OCI-LY1 (cell line): ENCODE results near the gene ANKRD33.

ENCODE experiments used
- H2AFZ ChIP-seq: fragments of 200-600 bp; sonication (generic), shearing (Covaris generic); 2 replicates; pipeline ENCODE4 v1.6.0; 2014; ENCODE audit warnings: antibody characterized with exemption, mild to moderate bottlenecking, low read length
- H3F3A ChIP-seq: fragments of 200-600 bp; sonication (generic), shearing (Covaris generic); 2 replicates; pipeline ENCODE4 v1.6.0; 2014; ENCODE audit warnings: mild to moderate bottlenecking, antibody characterized with exemption, low read length, moderate library complexity; ENCODE audit not compliant: insufficient read depth
- H3K27ac ChIP-seq: fragments of 200-600 bp; sonication (generic); 2 replicates; pipeline ENCODE4 v1.5.1; 2014; ENCODE audit warnings: low read length, mixed run types, mild to moderate bottlenecking, low read depth; ENCODE audit not compliant: poor library complexity, severe bottlenecking
- H3K27me3 ChIP-seq: fragments of 200-600 bp; sonication (generic); 2 replicates; pipeline ENCODE4 v1.6.0; 2014; ENCODE audit warnings: antibody characterized with exemption, mild to moderate bottlenecking, low read length, moderate library complexity; ENCODE audit not compliant: insufficient read depth
- H3K36me3 ChIP-seq: fragments of 200-600 bp; sonication (generic); 2 replicates; pipeline ENCODE4 v1.6.1; 2014; ENCODE audit warnings: mild to moderate bottlenecking, antibody characterized with exemption, low read length, moderate library complexity, mixed read lengths; ENCODE audit not compliant: insufficient read depth
- H3K4me1 ChIP-seq: fragments of 200-600 bp; sonication (generic); 2 replicates; pipeline ENCODE4 v1.5.1; 2014; ENCODE audit warnings: mild to moderate bottlenecking, low read length, moderate library complexity; ENCODE audit not compliant: insufficient read depth, severe bottlenecking
- H3K4me2 ChIP-seq: fragments of 200-600 bp; sonication (generic), shearing (Covaris generic); 2 replicates; pipeline ENCODE4 v1.6.1; 2014; ENCODE audit warnings: low read length
- H3K4me3 ChIP-seq: fragments of 200-600 bp; sonication (generic); 2 replicates; pipeline ENCODE4 v1.5.1; 2014; ENCODE audit warnings: low read length, low read depth, mild to moderate bottlenecking, mixed read lengths; ENCODE audit not compliant: poor library complexity, severe bottlenecking
- H3K79me2 ChIP-seq: fragments of 200-600 bp; shearing (Covaris generic); 2 replicates; pipeline ENCODE4 v1.6.1; 2016; ENCODE audit warnings: mixed run types, low read length, mixed read lengths; ENCODE audit not compliant: insufficient read depth
- H3K9ac ChIP-seq: fragments of 200-600 bp; sonication (generic), shearing (Covaris generic); 2 replicates; pipeline ENCODE4 v1.6.1; 2014; ENCODE audit warnings: mild to moderate bottlenecking, low read length, mixed read lengths
- H3K9me2 ChIP-seq: fragments of 200-600 bp; sonication (generic), shearing (Covaris generic); 2 replicates; pipeline ENCODE4 v1.6.1; 2014; ENCODE audit warnings: low read depth, mild to moderate bottlenecking, low read length, mixed read lengths
- H3K9me3 ChIP-seq: fragments of 200-600 bp; shearing (Covaris generic); 2 replicates; pipeline ENCODE4 v1.6.1; 2014; ENCODE audit warnings: low read length, mixed read lengths
- H4K20me1 ChIP-seq: fragments of 200-600 bp; sonication (generic), shearing (Covaris generic); 2 replicates; pipeline ENCODE4 v1.6.0; 2016; ENCODE audit warnings: mild to moderate bottlenecking, low read length; ENCODE audit not compliant: insufficient read depth
- EZH2 ChIP-seq: fragments of 200-600 bp; sonication (generic), shearing (Covaris generic); IDR thresholded peaks from 2 replicates; pipeline ENCODE4 v1.8.0; 2017; ENCODE audit warnings: borderline replicate concordance, mixed run types, mild to moderate bottlenecking, antibody characterized with exemption, low read length, moderate library complexity, mixed read lengths
- TF ChIP-seq, protein P1 (sequence below): fragments of 200-600 bp; sonication (generic), shearing (Covaris generic); IDR thresholded peaks from 2 replicates; pipeline ENCODE4 v1.5.1; 2017; ENCODE audit warnings: mild to moderate bottlenecking, antibody characterized with exemption, low read length, moderate library complexity, mixed read lengths

ANKRD33 gene

DNA sequence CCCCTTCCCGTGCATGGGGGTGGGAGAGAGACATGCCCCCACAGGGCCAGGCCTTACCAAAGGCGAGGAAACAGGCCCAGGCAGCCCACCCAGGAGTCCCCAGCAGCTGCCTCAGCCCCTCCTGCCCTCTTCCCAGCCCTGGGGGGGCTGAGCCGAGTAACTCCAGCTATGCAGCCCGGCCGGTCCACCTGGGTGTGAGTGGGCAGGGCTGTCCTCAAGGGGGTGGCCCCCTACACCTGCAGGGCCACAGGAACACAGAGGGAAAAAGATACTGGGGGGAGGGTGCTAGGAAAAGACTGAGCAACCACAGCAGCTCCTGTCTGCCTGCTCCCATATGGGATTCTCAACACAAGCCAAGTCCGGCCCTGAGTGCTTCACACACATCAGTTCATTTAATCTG lies 46.9 kb upstream of the ANKRD33 start:
- Histone ChIP-seq H3K36me3 (no peaks in the 10 kb centered on the region), H3K9me3 (no peaks in the 10 kb centered on the region), H4K20me1 (no peaks in the 10 kb centered on the region), H3K79me2 (no peaks in the 10 kb centered on the region), H3K4me1 (no peaks in the 10 kb centered on the region), H2AFZ (no peak overlapping the region), H3F3A (no peaks in the 10 kb centered on the region), H3K27me3 (0 out of 2 replicates have a peak, but pooled peaks cover 7% of the 10 kb centered on the region), H3K9ac (no peak overlapping the region), H3K4me2 (no peak overlapping the region), H3K27ac (no peak overlapping the region), H3K4me3 (no peak overlapping the region), H3K9me2 (no peaks in the 10 kb centered on the region)
- TF ChIP-seq EZH2: no peak
- TF ChIP-seq, protein P1, sequence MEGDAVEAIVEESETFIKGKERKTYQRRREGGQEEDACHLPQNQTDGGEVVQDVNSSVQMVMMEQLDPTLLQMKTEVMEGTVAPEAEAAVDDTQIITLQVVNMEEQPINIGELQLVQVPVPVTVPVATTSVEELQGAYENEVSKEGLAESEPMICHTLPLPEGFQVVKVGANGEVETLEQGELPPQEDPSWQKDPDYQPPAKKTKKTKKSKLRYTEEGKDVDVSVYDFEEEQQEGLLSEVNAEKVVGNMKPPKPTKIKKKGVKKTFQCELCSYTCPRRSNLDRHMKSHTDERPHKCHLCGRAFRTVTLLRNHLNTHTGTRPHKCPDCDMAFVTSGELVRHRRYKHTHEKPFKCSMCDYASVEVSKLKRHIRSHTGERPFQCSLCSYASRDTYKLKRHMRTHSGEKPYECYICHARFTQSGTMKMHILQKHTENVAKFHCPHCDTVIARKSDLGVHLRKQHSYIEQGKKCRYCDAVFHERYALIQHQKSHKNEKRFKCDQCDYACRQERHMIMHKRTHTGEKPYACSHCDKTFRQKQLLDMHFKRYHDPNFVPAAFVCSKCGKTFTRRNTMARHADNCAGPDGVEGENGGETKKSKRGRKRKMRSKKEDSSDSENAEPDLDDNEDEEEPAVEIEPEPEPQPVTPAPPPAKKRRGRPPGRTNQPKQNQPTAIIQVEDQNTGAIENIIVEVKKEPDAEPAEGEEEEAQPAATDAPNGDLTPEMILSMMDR: no peak

DNA sequence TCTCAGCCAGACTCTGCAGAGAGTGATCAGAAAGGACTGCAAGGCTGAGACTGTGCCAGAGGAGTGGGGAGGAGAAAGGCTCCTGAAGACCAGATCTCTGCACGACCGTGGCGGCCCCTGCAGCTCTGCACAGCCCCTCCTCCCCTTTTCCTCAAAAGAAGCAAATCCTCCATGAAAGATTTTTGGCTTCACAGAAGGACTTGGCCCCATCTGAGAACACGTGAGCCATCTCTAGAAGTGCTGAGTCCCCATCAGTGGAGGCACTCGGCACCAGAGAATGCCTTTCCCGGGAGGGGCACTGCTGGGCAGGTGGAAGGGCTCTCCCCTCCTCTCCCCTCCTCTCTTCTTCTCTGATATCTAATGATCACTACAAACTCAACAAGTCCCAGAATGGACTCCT lies 46.2 kb upstream of the ANKRD33 start:
- H3K79me2 ChIP-seq: no peaks in the 10 kb centered on the region
- H2AFZ ChIP-seq: no peak overlapping the region
- H3K27ac ChIP-seq: no peak overlapping the region
- H3K4me1 ChIP-seq: no peaks in the 10 kb centered on the region
- no peaks in the 10 kb centered on the region for H3F3A ChIP-seq
- H3K36me3 ChIP-seq: no peaks in the 10 kb centered on the region
- H3K27me3 ChIP-seq: 0 out of 2 replicates have a peak, but pooled peaks cover 7% of the 10 kb centered on the region
- no peaks in the 10 kb centered on the region for H3K9me3 ChIP-seq
- no peak overlapping the region for H3K4me3 ChIP-seq
- no peak overlapping the region for H3K9ac ChIP-seq
- no peaks in the 10 kb centered on the region for H4K20me1 ChIP-seq
- TF ChIP-seq EZH2: no peak
- TF ChIP-seq, protein P1: no peak
- no peak overlapping the region for H3K4me2 ChIP-seq
- H3K9me2 ChIP-seq: no peaks in the 10 kb centered on the region

DNA sequence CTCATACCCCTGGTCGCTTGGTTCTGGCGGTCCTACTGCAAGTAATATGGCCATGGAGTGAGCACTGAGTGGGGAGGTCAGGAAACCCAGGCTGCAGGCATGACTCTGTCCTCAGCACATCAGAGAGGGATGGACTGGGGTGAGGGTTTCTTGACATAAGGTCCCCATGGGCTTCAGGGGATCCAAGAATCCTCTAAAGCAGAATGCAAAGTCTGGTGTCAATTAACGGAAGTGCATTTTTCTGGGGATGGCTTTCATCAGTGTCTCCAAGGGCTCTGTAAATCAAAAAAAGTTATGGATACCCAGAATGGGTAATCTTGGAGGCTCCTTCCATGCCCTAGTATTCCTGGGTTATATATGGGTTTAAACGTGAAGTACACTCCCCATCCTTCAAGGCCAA lies 43.0 kb upstream of the ANKRD33 start:
- H3K9me3 ChIP-seq: no peaks in the 10 kb centered on the region
- no peaks in the 10 kb centered on the region for H3K36me3 ChIP-seq
- no peak overlapping the region for H3K4me2 ChIP-seq
- H3K79me2 ChIP-seq: no peaks in the 10 kb centered on the region
- 0 out of 2 replicates have a peak, but pooled peaks cover 7% of the 10 kb centered on the region for H3K27me3 ChIP-seq
- H3K9me2 ChIP-seq: no peaks in the 10 kb centered on the region
- H2AFZ ChIP-seq: no peak overlapping the region
- no peak overlapping the region for H3K4me3 ChIP-seq
- H3K27ac ChIP-seq: no peak overlapping the region
- no peak overlapping the region for H3K9ac ChIP-seq
- TF ChIP-seq, protein P1: no peak
- no peak for TF ChIP-seq EZH2
- H4K20me1 ChIP-seq: no peaks in the 10 kb centered on the region
- no peaks in the 10 kb centered on the region for H3F3A ChIP-seq
- H3K4me1 ChIP-seq: no peaks in the 10 kb centered on the region
